ENCODE measurements around the gene TRAPPC3.

Gene TRAPPC3

DNA sequence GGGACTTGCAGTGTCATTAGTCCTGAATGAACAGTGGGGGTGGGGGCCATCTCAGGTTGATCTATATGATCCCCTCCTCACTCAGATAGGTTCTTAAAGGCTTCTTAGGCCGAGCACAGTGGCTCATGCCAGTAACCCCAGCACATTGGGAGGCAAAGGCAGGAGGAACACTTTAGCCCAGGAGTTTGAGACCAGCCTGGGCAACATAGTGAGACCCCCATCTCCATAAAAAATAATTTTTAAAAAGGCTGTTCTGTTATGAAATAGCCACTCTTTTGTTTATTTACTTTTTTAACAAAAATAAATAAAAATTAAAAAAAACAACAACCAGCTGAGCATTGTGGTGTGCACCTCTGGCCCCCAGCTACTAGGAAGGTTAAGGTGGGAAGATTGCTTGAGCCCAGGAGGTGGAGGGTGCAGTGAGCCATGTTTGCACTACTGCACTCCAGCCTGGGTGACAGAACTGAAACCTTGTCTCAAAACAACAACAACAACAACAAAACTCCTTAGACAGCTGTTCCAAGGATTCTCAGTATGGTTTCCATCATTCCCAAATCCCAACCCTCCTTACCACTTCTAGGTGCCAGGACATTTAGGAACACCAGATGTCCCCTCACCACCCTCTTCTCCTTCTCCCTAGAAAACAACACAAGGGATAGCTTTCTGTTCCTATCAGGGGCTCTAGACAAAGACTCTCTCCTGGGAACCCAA lies 2.0 kb upstream of the TRAPPC3 start:
- H3K4me1 Mint-ChIP-seq (ENCODE audit: low read depth): peaks cover 45% of the 10 kb centered on the region
- H3K9me3 Mint-ChIP-seq: no peaks in the 10 kb centered on the region
- peaks cover 8% of the 10 kb centered on the region for H3K36me3 Mint-ChIP-seq (ENCODE audit: low read depth)
- DNase-seq (ENCODE audit: low spot score): no peak
- peak overlapping the region; percentile 94 for H3K27ac Mint-ChIP-seq
- H3K27me3 Mint-ChIP-seq (ENCODE audit: low read depth): no peaks in the 10 kb centered on the region
- H3K4me3 Mint-ChIP-seq: peak overlapping the region; percentile 95

DNA sequence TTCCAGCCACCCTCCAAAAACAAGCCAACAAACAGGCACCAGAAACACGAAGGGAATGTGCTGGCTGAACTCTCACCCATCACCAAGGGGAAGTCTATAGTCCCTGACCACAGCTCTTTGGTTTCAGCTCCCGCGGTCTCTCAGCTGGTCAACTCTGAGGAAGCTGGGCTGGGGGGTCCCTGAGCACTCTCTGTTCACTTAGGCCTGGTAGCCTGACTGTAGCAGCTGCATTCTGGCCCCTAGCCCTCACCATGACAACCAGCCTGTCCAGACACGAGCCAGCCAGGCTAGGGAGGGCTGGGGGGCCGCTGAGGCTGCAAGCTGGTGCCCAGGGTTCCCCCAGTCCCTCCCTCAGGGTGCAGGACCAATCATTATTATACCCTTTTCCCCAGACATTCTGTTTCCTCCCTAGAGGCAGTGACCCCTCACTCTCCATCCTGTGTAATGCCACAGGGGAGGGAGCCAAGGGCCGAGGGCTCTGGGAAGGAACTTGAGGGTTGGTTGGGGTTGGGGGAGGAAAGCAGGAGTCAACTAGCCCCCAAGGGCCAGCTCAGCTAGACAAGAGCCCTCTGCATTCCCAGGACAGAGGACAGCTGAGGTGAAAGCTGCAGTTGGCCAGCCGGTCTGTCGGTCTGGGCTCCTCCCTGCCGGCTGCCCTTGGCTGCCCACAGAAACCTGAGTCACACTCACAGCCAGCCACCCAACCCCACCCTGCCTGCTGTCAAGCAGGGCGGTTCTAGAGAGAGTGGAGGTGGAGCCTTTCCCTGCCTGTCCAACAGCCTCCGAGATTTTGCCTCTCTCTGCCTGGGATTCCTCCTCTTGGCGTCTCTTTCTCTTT lies 1.2 kb upstream of the TRAPPC3 start:
- peak; percentile 86 for DNase-seq (ENCODE audit: low spot score)
- Mint-ChIP-seq H3K27ac (peak overlapping the region; percentile 94), H3K4me1 (ENCODE audit: low read depth) (peaks cover 45% of the 10 kb centered on the region), H3K4me3 (peak overlapping the region; percentile 95), H3K9me3 (no peaks in the 10 kb centered on the region), H3K27me3 (ENCODE audit: low read depth) (no peaks in the 10 kb centered on the region), H3K36me3 (ENCODE audit: low read depth) (peaks cover 8% of the 10 kb centered on the region)

DNA sequence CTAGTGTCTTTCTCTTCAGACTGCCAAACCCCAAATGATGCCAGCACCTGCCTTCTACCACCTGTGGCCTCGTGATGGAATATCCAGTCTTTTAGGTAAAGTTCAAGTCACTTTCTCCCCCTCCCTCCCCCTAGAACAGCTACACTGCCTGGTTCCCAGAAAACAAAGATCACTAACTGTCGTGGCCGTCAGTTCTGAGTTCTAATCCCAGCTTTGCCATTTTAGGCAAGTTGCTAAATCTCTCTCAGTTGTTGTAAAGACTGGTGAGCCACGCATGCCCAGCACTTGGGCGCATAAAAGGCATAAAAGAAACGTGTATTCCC lies 648 bp upstream of the TRAPPC3 start:
- H3K27me3 Mint-ChIP-seq (ENCODE audit: low read depth): no peaks in the 10 kb centered on the region
- no peak for DNase-seq (ENCODE audit: low spot score)
- no peaks in the 10 kb centered on the region for H3K9me3 Mint-ChIP-seq
- H3K4me3 Mint-ChIP-seq: peak overlapping the region; percentile 95
- H3K27ac Mint-ChIP-seq: peak overlapping the region; percentile 94
- H3K4me1 Mint-ChIP-seq (ENCODE audit: low read depth): peaks cover 45% of the 10 kb centered on the region
- peaks cover 8% of the 10 kb centered on the region for H3K36me3 Mint-ChIP-seq (ENCODE audit: low read depth)

DNA sequence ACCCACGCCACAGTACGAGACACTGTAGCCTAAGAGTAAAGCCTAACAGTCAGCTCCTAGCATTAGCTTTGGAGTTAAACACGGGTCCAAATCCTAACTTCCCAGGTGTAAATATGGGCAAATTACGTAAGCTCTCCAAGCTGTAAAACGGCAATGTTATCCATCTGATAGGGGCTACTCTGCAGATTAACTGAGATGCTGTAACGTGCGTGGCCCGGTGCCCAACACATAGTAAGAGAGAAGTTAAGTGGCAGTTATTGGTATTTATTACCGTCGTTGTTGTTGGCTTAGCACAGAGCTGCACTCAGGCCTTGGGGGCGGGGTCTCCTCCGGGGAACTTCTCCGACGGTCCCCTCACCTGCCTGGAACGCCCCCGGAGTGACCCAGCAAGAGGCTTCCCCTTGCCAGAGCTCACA lies 457 bp downstream of the TRAPPC3 start:
- H3K4me3 Mint-ChIP-seq: peak overlapping the region; percentile 95
- peaks cover 8% of the 10 kb centered on the region for H3K36me3 Mint-ChIP-seq (ENCODE audit: low read depth)
- H3K4me1 Mint-ChIP-seq (ENCODE audit: low read depth): peaks cover 38% of the 10 kb centered on the region
- no peak for DNase-seq (ENCODE audit: low spot score)
- H3K27ac Mint-ChIP-seq: peak overlapping the region; percentile 94
- no peaks in the 10 kb centered on the region for H3K27me3 Mint-ChIP-seq (ENCODE audit: low read depth)
- H3K9me3 Mint-ChIP-seq: no peaks in the 10 kb centered on the region

DNA sequence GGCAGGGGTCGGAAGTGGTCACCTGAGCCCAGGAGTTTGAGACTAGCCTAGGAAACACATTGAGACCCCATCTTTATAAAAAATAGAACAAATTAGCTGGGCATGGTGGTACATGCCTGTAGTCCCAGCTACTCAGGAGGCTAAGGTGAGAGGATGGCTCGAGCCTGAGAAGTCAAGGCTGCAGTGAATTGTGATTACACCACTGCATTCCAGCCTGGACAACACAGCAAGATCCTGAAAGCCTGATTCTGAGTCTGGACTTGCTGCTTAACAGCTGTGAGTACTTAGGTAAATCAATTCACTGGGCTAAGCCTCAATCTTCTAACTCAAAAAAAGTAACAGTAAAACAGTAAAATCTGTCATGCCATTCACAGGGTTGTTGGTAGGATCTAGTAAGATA lies 4.9 kb downstream of the TRAPPC3 start:
- Mint-ChIP-seq H3K27ac (no peak overlapping the region), H3K27me3 (ENCODE audit: low read depth) (no peaks in the 10 kb centered on the region), H3K4me3 (no peak overlapping the region), H3K9me3 (no peaks in the 10 kb centered on the region), H3K4me1 (ENCODE audit: low read depth) (peaks cover 30% of the 10 kb centered on the region), H3K36me3 (ENCODE audit: low read depth) (peaks cover 18% of the 10 kb centered on the region)
- DNase-seq (ENCODE audit: low spot score): no peak

DNA sequence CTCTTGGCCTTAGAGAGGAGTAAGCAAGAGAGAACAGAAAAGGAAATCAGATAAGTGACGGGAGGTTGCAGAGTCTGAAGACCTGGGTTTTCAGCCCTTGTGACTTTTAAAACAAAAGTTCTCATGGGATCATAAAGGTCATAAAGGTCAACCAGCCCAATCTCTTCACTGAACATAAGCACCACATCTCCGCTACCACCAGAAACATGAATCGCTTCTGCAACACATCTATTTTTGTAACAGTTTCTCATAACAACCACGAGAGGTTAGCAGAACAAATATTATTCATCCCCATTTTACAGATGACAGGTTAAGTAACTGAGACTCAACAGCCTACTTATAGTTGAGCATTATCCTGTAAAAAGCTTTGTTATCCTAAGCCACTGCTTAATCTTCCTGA lies 5.9 kb downstream of the TRAPPC3 start:
- no peaks in the 10 kb centered on the region for H3K27me3 Mint-ChIP-seq (ENCODE audit: low read depth)
- H3K27ac Mint-ChIP-seq: no peak overlapping the region
- DNase-seq (ENCODE audit: low spot score): no peak
- no peaks in the 10 kb centered on the region for H3K9me3 Mint-ChIP-seq
- H3K36me3 Mint-ChIP-seq (ENCODE audit: low read depth): peaks cover 19% of the 10 kb centered on the region
- H3K4me3 Mint-ChIP-seq: no peak overlapping the region
- peaks cover 30% of the 10 kb centered on the region for H3K4me1 Mint-ChIP-seq (ENCODE audit: low read depth)

DNA sequence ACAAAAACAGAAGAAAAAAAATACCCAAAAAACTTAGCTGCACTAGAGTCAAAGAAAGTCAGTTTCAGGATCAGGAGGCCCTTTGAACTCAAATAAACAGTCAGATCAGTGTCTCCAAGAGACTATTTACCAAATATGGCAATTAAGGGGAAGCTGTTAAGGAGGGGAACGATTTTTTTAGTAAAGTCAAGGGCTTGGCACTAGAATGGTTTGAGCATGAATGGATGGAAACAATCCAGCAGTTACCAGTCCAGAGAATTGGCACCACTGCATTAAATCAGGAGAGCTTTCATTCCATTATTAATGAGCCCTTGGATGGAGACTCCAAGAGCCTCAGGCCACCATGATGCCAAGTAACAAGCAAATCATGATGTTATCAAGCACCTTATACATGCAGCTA lies 7.2 kb downstream of the TRAPPC3 start:
- H3K36me3 Mint-ChIP-seq (ENCODE audit: low read depth): peaks cover 27% of the 10 kb centered on the region
- H3K27me3 Mint-ChIP-seq (ENCODE audit: low read depth): no peaks in the 10 kb centered on the region
- DNase-seq (ENCODE audit: low spot score): no peak
- H3K9me3 Mint-ChIP-seq: no peaks in the 10 kb centered on the region
- peaks cover 23% of the 10 kb centered on the region for H3K4me1 Mint-ChIP-seq (ENCODE audit: low read depth)
- peak overlapping the region; percentile 24 for H3K27ac Mint-ChIP-seq
- no peak overlapping the region for H3K4me3 Mint-ChIP-seq

DNA sequence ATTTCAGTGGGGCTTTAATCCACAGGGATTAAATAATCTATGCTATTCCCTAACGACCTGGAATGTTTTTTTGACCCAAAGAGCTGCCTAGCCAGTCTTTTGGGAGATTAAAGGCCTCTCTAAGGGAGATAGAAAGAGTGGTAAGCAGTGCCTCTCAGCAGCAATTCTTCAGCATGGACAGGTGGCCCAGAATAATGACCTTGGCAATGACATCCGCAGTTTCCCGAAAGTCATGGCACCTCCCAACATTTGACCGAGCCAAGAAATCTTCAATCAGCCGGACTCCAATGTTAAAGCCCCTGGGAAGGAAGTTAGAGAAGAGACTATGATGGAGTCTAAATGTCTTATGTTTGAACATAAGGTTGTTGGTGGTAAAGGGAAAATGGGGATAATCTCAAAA lies 9.8 kb downstream of the TRAPPC3 start:
- peaks cover 25% of the 10 kb centered on the region for H3K36me3 Mint-ChIP-seq (ENCODE audit: low read depth)
- no peaks in the 10 kb centered on the region for H3K27me3 Mint-ChIP-seq (ENCODE audit: low read depth)
- H3K9me3 Mint-ChIP-seq: no peaks in the 10 kb centered on the region
- peaks cover 25% of the 10 kb centered on the region for H3K4me1 Mint-ChIP-seq (ENCODE audit: low read depth)
- no peak overlapping the region for H3K4me3 Mint-ChIP-seq
- DNase-seq (ENCODE audit: low spot score): no peak
- H3K27ac Mint-ChIP-seq: no peak overlapping the region

DNA sequence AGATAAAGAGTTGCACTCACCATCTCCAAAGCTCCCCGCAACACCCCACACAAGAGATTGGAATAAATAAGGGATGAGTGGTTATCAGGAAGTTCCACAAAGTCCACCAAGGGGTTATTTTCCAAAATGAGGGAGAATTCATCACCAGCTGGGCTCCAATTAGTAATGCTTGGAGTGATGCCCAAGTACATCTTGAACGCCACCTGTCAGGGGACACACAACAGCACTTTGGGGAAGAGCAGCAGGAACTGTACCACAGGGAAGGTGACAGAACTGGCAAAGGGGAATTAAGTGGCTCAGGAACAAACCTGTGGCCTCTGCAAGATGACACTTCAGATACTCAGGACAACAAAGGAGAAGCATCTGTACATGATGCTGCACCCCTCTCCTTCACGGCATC lies 11.5 kb downstream of the TRAPPC3 start:
- Mint-ChIP-seq H3K27ac (no peak overlapping the region), H3K4me3 (no peak overlapping the region)

DNA sequence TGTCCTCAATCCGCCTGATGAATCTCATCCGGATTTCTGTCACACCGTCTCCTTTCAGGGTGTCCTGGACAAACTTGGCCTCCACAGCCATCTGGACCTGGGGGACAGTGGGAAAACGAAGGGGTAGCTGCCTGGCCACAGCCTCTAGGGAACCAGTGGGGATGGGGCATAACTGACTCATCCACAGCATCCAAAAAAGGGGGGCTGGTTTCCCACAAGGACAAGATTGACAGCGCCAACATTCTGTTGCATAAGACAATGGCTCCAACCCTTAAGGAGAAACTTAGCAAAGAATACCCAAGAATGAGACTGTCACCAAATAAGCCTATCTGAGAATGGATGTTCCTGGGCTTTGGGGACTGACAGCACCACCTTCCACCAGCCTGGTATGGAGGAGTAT lies 12.1 kb downstream of the TRAPPC3 start:
- Mint-ChIP-seq H3K27me3 (ENCODE audit: low read depth) (no peaks in the 10 kb centered on the region), H3K9me3 (no peaks in the 10 kb centered on the region), H3K4me3 (no peak overlapping the region), H3K27ac (no peak overlapping the region), H3K36me3 (ENCODE audit: low read depth) (peaks cover 25% of the 10 kb centered on the region), H3K4me1 (ENCODE audit: low read depth) (peaks cover 12% of the 10 kb centered on the region)
- no peak for DNase-seq (ENCODE audit: low spot score)

More for the DNA sequence above, 11.5 kb downstream of the TRAPPC3 start:
- peaks cover 25% of the 10 kb centered on the region for H3K36me3 Mint-ChIP-seq (ENCODE audit: low read depth)
- no peaks in the 10 kb centered on the region for H3K9me3 Mint-ChIP-seq
- H3K4me1 Mint-ChIP-seq (ENCODE audit: low read depth): peaks cover 15% of the 10 kb centered on the region
- H3K27me3 Mint-ChIP-seq (ENCODE audit: low read depth): no peaks in the 10 kb centered on the region
- no peak for DNase-seq (ENCODE audit: low spot score)

DNA sequence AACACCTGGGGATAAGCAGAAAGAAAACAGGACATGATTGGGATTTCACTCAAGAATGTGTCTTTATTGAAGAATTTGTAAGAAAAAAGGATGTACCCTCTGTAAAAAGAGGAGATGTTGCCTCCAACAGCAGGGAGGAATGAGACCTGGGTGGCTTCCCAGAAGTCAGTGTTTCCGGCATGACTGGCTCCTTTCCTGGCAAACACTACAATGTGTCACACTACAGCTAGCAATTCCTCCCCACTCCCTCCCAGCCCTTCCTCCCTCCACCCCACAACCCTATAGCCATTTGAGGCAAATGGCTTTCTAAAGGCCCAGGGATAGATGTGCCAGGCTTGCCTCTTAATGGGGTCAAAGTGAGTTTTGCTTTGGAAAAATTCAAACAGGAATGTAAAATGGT lies 12.8 kb downstream of the TRAPPC3 start:
- Mint-ChIP-seq H3K4me1 (ENCODE audit: low read depth) (peaks cover 8% of the 10 kb centered on the region), H3K27me3 (ENCODE audit: low read depth) (no peaks in the 10 kb centered on the region), H3K36me3 (ENCODE audit: low read depth) (peaks cover 23% of the 10 kb centered on the region), H3K27ac (no peak overlapping the region), H3K4me3 (no peak overlapping the region), H3K9me3 (no peaks in the 10 kb centered on the region)
- no peak for DNase-seq (ENCODE audit: low spot score)

DNA sequence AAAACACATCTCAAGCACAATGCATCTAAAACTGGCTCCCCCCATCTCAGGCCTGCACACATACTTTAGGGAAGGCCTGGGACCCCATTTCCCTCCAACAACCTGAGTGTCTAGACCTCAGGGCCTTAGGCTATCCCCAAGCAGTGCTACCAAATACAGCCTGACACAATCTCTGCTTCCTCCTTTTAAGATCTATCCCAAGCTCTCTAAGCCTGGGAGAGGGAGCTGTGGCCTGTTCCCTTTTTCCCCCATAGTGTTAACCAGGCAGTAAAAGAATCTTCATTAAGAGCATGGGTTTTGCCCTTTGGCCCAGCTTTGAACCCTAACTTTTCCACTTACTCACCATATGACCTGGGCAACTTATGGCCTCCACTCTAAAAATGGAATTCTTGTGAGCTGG lies 13.5 kb downstream of the TRAPPC3 start:
- no peaks in the 10 kb centered on the region for H3K9me3 Mint-ChIP-seq

DNA sequence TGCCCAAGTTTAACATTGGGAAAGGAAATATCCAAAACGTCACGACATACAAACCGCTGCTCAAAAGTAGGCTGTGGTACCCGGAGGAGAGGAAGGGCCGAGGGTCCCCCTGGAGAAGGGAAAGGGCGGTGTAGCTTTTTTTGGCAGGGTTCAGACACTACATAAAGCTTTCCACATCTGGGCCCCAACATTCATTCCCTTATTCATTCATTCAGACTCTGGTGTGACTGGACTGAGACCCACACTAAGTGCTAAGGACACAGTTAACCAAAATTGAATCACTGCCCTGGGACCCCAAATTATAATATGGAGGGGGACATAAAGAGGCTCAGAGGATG lies 14.0 kb downstream of the TRAPPC3 start:
- H3K4me3 Mint-ChIP-seq: no peak overlapping the region
- peak overlapping the region; percentile 1 for H3K27ac Mint-ChIP-seq

More for the DNA sequence above, 13.5 kb downstream of the TRAPPC3 start:
- Mint-ChIP-seq H3K36me3 (ENCODE audit: low read depth) (peaks cover 19% of the 10 kb centered on the region), H3K4me1 (ENCODE audit: low read depth) (peaks cover 3% of the 10 kb centered on the region), H3K27ac (no peak overlapping the region), H3K27me3 (ENCODE audit: low read depth) (no peaks in the 10 kb centered on the region), H3K4me3 (no peak overlapping the region)
- DNase-seq (ENCODE audit: low spot score): no peak

DNA sequence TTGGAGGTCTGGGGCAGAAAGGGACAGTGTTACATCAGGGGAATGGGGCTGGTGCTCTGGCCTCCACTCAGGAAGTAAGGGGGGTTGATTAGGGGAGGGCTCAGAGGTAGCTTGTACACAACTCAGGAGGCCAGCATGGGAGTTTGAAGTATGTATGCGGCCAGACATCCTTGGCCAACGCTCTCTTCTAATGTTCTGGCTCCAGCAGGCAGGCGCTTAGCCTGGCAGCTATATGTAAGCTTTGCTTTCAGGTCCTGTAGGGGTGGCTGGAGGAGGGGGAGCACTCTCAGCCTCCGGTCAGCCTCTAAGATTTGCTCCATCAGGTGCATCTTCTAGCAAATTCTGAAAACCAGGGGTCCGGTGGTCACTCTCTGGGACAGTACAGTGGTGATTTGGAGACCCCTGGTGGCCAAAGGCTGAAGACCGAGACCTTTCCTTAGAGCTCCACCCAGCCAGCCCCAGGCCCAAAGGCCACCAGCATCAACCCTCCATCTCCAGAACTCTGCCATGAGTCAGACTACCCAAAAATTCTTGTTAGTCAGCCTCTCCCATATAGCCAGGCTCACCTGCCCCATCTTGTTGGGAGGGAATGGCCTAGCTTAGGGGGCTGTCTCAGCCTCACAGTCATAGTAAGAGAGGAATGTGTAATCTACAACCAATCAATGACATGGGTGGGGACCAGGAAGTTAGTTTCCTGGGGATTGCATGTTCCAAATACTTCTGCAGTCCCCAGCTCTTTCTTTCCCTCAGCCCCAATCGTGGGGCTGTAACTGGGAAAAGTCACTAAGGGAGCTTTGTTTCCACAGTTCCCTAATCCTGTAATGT lies 14.6 kb downstream of the TRAPPC3 start:
- no peak for DNase-seq (ENCODE audit: low spot score)
- Mint-ChIP-seq H3K27ac (no peak overlapping the region), H3K36me3 (ENCODE audit: low read depth) (peaks cover 19% of the 10 kb centered on the region), H3K9me3 (no peaks in the 10 kb centered on the region), H3K4me3 (no peak overlapping the region), H3K27me3 (ENCODE audit: low read depth) (no peaks in the 10 kb centered on the region), H3K4me1 (ENCODE audit: low read depth) (peaks cover 2% of the 10 kb centered on the region)

More for the DNA sequence above, 14.0 kb downstream of the TRAPPC3 start:
- Mint-ChIP-seq H3K4me1 (ENCODE audit: low read depth) (peaks cover 3% of the 10 kb centered on the region), H3K36me3 (ENCODE audit: low read depth) (peaks cover 19% of the 10 kb centered on the region), H3K27me3 (ENCODE audit: low read depth) (no peaks in the 10 kb centered on the region), H3K9me3 (no peaks in the 10 kb centered on the region)
- no peak for DNase-seq (ENCODE audit: low spot score)

Measured in T-helper 2 cell treated with Interferon-gamma antibody and Interleukin-4, amounts not matched to agents 5 μg/mL and 100 μg/mL, for 36 hours (primary cell).